ENCODE measurements around the gene KCTD7. TPM values are rescaled to one million over a fixed set of nuclear protein-coding genes. Genes with fewer than 3 reads are reported as not detected.
"Not testable (repeated sequence)": the region's sequence is repeated elsewhere in the genome, so short reads cannot be mapped to it uniquely, and the experiment has no call there.

The KCTD7 gene
- total RNA-seq, 1 donor from 2014 or later, result 12.5 TPM

DNA sequence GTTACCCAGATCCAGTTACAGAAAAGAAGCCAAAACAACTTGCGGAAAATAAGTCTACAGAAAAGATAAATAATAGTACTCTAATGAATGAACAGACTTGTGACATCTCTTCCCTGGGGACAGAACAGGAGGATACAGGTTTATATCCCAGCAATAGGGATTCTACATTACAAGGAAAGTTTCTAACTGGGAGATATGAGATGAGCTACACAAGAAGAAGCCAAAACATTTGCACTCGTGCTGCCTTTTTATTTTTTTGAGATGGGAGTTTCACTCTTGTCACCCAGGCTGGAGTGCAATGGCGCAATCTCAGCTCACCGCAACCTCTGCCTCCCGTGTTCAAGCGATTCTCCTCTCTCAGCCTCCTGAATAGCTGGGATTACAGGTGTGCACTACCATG is 22.3 kb downstream of the KCTD7 start:
- DNase-seq (ENCODE audit: extremely low read depth, low read depth, low spot score), result not testable (repeated sequence)

GRCh38 chr7:66653719-66654274 is 25.1 kb downstream of the KCTD7 start:
- DNase-seq (ENCODE audit: extremely low read depth, low read depth, low spot score), result not testable (repeated sequence)

DNA sequence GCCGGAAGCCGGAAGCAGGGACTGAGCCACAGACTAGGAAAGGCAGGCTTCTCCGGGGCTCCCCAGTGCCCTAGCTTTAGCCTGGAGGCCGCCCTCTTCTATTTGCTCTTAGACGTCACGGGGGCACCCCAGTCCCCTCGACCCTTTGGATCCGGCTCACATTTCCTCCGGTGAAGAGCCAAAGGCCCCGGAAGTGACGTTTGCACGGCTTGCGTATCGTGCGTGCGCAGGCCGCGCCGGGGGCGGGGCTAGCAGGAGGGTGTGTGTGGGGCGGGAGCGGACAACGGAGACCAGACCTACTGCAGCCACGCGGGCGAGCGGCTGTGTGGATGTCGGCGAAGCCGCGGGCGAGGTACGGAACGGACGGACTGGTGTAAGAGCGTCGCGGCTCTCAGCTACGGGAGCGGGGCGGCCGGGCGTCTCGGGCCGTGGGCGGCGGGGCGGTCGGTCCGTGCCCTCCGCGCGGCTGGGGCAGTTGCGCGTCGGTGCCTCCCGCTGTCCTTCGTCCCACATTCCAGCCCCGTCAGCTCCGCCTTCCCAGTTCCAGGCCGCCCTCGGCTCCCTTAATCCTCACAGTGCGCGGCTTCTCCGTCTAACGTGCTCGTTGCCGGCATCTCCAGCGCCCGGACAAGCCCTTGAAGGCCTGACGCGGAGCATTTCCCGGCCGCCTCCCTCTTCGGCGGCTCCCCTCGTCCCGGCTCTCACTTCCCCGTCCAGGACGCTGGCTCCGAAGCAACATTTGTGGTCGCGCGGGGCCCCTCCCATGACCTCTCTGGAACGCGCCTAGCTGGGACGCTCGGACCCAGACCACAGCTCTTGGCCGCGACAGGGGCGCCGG is 25.8 kb downstream of the KCTD7 start:
- DNase-seq (ENCODE audit: extremely low read depth, low read depth, low spot score), result peak; percentile 68

DNA sequence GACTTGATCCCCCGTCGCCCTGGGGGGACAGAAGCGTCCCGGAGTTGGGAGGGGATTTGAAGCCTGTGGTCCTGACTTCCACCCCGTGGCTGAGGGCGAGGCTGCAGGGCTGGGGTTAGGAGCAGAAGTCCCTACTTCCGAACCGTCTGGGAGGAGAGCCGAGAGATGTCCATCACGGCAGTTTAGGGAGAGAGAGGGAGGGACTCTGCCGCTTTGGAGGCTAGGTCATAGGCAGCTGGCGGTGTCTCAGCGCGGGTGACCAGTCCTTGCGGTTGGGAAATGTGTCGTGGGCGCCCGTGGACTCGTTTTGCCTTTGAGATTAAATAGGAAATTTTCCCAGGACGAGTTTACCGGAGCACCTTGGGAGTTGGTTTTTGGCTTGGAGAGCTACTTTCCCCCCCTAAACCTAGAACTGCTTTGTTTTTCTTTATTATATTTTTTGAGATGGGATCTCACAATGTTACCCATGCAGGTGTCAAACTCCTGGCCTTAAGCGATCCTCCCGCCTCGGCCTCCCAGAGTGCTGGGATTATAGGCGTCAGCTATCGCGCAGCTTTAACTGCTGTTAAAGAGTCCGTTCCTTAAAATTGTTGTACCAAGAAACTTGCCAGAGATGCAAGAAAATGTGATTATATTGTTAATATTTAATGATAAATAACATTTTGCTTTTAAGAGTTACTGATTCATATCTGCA is 26.6 kb downstream of the KCTD7 start:
- not testable (repeated sequence) for DNase-seq (ENCODE audit: extremely low read depth, low read depth, low spot score)

GRCh38 chr7:66655826-66656485 is 27.3 kb downstream of the KCTD7 start:
- DNase-seq (ENCODE audit: extremely low read depth, low read depth, low spot score), result not testable (repeated sequence)

DNA sequence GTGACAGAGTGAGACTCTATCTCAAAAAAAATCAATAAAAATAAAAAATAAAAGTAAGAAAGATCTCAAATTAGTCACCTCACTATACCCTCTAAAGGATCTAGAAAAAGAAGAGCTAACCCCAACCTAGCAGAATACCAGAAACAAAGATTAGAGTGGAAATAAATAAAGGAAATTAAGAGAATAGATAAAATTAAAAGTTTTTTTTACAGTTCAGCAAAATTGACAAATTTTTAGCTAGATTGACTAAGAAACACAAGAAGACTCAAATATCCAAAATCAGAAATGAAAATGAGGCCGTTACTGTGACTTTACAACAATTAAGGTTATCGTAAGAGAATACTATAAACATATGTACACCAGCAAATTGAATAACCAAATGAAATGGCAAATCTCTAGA is 29.1 kb downstream of the KCTD7 start:
- DNase-seq (ENCODE audit: extremely low read depth, low read depth, low spot score), result no peak

DNA sequence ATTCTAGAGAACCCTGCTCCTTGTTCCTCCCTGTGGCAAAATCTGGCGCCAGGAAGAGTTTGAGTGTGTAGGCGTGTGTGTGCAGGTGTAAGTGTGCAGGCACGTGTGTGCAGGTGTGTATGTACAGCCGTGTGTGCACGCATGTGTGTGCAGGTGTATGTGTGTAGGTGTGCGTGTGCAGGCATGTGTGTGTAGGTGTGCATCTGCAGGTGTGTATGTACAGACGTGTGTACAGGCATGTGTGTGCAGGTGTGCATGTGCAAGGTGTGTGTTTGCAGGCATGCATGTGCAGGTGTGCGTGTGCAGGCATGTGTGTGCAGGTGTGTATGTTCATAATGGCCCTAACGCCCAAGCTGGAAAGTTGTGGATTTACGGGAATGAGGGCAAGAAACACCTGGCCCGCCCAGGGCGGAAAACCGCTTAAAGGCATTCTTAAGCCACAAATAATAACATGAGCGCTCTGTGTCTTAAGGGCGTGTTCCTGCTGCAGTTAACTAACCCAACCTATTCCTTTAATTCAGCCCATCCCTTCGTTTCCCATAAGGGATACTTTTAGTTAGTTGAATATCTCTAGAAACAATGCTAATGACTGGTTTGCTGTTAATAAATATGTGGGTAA is 34.1 kb downstream of the KCTD7 start:
- DNase-seq (ENCODE audit: extremely low read depth, low read depth, low spot score), result no peak

GRCh38 chr7:66664590-66665293 is 36.1 kb downstream of the KCTD7 start:
- no peak for DNase-seq (ENCODE audit: extremely low read depth, low read depth, low spot score)

GRCh38 chr7:66666313-66666952 is 37.8 kb downstream of the KCTD7 start:
- no peak for DNase-seq (ENCODE audit: extremely low read depth, low read depth, low spot score)

GRCh38 chr7:66667023-66667728 is 38.5 kb downstream of the KCTD7 start:
- no peak for DNase-seq (ENCODE audit: extremely low read depth, low read depth, low spot score)

- DNase-seq (ENCODE audit: extremely low read depth, low read depth, low spot score), result no peak
These were observed 39.4 kb downstream of the KCTD7 start for GRCh38 chr7:66668112-66668511.

- DNase-seq (ENCODE audit: extremely low read depth, low read depth, low spot score), result no peak
These were observed 40.0 kb downstream of the KCTD7 start for GRCh38 chr7:66668677-66669076.

GRCh38 chr7:66669088-66669487 is 40.4 kb downstream of the KCTD7 start:
- no peak for DNase-seq (ENCODE audit: extremely low read depth, low read depth, low spot score)

GRCh38 chr7:66669496-66669895 is 40.8 kb downstream of the KCTD7 start:
- DNase-seq (ENCODE audit: extremely low read depth, low read depth, low spot score), result no peak

- no peak for DNase-seq (ENCODE audit: extremely low read depth, low read depth, low spot score)
These were observed 42.4 kb downstream of the KCTD7 start for GRCh38 chr7:66671034-66671433.

DNA sequence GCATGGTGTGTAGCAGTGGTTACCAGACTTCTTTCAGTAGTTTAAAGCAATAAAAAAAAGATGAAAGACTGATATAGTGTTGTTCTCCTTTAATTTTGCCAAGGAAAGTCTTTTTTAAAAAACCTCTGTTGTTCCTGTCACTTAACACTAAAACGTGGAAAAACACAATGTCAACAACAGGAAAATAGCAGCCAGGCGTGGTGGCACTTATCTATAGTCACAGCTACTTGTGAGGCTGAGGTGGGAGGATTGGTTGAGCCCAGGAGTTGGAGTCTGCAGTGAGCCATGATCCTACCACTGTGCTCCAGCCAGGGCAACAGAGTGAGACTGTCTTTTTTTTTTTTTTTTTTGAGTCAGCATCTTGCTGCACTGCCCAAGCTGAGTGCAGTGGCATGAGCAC is 42.8 kb downstream of the KCTD7 start:
- not testable (repeated sequence) for DNase-seq (ENCODE audit: extremely low read depth, low read depth, low spot score)

GRCh38 chr7:66672432-66673123 is 43.9 kb downstream of the KCTD7 start:
- DNase-seq (ENCODE audit: extremely low read depth, low read depth, low spot score), result not testable (repeated sequence)

DNA sequence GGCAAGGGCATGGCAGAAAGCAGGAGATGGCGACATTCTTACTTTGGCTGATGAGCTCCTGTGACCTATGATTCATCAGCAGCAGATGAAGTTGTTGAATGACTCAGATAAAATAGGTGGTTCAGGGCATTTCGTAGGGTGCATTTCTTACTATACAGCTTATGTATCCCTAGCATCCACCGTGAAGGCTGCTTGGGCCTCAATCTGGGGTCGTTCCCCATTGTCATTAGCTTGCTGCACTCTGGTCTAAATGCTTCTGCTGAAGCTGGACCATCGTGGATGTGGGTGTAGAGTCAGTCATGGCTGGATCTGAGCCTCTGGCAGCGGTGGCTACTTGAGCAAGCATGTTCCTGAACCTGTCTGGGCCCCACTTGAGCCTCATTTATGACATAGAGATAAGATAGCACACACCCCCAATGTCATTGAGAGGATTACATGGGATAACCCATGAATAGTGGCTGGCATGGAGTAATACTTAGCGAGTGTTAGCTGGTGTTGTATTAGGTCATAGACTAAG is 44.5 kb downstream of the KCTD7 start:
- not testable (repeated sequence) for DNase-seq (ENCODE audit: extremely low read depth, low read depth, low spot score)

All from glomerular endothelial cell (primary cell).